HG02588 (cell line): ENCODE data around the gene GSDMA.

Experiments used
- ATAC-seq: cut with Tn5 transposase; IDR thresholded peaks from one replicate; pipeline ENCODE4 v1.9.1; 2021; ENCODE audit warnings: mild to moderate bottlenecking, moderate library complexity; ENCODE audit not compliant: unreplicated experiment

The GSDMA gene

DNA sequence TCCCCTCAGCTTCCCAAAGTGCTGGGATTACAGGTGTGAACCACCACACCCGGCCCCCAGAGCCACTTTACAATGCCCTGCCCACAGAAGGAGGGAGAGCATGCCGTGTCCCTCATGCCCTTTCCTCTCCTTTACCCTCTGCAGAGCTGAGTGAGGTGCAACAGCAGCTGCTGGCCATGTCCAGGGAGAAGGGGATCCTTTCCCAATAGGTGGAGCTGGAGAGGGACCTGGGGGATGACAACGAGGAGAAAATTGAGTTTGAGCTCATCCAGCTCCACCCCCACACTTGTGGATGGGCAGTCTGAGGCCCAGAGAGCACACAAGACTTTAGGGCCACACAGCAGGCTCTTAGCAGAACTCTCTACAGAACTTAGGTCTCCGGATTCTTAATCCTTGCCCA, 7.9 kb upstream of the GSDMA start:
- no peak for ATAC-seq

DNA sequence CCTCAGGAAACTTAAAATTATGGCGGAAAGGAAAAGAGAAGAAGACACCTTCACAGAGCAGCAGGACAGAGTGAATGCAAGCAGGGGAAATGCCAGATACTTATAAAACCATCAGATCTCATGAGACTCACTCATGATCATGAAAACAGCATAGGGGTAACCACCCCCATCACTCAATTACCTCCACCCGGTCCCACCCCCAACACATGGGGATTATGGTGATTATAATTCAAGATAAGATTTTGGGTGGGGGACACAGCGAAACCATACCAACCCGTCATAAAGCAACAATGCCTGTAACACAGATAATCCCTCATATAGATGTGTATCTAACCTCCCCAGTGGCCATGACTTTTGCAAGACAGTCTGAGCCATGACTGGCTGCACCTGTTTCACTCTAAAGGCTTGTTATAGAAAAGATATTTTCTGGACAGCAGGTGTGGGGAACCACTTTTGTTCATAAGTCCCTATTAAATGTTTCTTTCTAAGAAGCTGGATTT, 7.0 kb upstream of the GSDMA start:
- no peak for ATAC-seq

DNA sequence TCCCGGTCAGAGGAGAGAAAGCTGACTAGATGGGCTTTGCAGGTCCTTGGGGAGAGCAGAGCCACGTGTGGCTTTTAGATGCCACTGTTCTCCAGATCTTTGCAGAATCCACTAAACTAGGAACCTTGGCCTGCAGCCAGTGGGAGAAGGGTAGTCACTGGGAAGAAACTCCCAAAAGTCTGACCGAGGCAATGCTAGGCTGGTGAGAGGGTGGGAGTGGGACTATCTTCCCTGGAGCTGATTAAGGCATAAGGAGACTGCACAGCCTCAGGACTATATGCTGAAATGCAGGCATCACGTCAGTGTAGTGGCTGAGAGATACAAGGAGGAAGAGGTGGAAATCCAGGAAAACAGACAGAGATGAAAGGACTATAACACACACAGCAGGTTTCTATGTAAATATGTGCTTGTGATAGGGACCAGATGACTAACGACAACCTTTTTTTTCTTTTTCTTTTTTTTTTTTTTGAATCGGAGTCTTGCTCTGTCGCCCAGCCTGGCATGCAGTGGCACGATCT, 2.2 kb upstream of the GSDMA start:
- ATAC-seq = no peak

DNA sequence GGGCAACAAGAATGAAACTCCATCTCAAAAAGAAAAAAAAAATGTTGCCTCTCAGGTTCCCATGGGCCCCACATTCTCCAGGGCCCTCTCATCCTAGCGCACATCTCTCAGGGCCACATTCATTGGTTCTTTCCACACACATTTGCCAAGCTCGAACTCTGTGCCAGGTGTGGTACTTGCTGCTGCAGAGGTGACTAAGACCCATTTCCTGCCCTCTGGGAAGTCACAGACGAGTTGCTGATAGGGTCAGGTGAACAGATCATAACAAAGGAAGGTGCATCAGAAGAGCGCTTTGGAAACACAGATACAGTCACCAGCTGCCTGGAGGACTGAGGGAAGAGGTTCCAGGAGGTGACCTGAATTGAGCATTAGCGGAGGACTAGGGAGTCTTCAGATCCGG, 1.0 kb downstream of the GSDMA start:
- no peak for ATAC-seq

DNA sequence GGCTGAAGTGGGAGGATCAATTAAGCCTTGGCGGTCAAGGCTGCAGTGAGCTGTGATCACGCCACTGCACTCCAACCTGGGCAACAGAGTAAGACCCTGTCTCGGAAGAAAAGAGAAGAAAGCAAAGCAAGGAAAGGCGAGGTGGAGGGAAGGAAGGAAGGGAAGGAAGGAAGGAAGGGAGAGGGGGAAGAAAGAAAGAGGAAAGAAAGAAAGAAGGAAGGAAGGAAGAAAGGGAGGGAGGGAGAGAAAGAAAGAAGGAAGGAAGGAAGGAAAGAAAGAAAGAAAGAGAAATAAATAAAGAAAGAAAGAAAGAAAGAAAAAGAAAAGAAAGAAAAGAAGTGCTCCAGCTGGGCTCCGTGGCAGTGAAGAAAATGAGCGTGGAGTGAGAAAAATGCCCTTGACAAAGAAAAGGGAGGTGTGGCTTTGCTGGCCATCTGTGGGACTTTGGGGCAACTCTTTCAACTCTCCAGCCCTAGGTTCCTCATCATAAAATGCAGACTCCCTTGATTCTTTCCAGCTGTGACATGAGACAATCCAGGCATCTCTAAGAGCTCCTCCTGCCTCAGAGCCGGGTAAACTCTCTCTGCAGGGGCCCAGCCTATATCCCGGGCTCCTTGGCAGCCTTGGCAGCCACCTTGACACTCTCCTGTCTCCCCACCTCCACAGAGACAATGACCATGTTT, 2.4 kb downstream of the GSDMA start:
- no peak for ATAC-seq

DNA sequence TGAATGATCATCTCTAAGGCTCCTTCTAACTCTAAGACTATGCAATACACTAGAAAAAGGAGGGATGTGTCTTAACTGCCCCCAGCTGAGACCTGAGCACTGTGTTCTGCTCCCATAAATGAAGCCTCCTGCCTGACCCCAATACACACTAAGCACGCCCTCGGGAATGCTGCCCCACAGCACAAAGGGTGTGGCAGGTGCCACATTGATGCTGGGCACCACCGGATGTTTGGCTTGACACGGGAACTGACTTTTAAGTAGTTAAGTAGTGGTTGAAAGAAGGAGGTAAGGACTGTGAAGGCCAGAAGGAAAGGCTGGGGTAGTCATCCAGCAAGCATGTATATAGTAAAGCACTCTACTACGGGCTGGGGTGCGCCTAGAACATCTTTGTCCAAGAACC, 4.0 kb downstream of the GSDMA start:
- no peak for ATAC-seq

DNA sequence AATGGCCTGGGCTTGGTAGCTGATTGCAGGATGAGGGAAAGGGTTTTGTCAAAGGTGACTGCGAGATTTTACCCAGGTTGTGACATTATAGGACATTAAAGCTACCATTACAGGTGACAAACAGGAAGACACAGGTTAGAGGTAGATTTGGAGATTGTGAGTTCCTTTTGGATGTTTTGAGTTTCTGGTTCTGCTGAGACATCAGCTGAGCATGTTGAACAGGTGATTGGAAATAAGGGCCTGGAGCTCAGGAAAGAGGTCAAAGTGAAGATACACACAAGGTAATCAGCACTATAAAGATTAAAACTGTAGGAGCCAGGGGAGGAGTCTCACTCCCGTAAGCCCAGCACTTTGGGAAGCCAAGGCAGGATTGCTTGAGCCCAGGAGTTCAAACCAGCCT, 6.0 kb downstream of the GSDMA start:
- ATAC-seq = no peak

DNA sequence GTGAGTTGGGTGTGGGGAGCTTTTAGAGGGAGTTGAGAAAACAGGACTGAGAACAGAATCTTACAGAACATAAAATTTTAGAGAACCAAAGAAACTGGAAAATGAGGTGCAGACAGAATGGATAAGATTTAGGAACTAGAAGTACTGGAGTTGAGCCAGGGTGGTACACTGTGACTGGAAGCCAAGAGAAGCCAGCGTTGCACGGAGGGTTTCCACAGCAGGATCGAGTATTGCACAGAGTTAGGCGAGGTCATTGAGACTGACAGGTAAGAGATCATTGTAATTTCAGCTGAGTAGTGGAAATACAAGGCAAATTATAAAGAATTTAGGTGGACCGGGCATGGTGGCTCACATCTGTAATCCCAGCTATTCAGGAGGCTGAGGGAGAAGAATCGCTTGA, 6.6 kb downstream of the GSDMA start:
- no peak for ATAC-seq

DNA sequence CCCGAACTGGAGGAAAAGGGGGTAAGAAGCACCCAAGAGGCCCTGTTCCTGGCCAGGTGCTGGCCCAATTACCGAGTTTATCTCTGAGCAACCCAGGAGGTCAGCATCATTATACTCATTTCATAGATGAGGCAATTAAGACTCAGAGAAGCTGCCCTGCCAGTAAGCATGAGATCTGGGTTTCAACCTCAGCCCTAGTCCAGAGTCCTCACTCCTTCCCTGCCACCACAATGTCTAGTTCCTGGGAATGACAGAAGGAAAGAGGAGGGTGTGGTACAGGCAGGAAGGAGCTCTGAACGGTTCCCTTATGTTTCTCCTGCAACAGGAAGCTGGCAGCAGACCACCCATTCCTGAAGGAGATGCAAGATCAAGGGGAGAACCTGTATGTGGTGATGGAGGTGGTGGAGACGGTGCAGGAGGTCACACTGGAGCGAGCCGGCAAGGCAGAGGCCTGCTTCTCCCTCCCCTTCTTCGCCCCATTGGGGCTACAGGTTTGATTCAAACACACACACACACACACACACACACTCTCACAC, 7.4 kb downstream of the GSDMA start:
- ATAC-seq = no peak

DNA sequence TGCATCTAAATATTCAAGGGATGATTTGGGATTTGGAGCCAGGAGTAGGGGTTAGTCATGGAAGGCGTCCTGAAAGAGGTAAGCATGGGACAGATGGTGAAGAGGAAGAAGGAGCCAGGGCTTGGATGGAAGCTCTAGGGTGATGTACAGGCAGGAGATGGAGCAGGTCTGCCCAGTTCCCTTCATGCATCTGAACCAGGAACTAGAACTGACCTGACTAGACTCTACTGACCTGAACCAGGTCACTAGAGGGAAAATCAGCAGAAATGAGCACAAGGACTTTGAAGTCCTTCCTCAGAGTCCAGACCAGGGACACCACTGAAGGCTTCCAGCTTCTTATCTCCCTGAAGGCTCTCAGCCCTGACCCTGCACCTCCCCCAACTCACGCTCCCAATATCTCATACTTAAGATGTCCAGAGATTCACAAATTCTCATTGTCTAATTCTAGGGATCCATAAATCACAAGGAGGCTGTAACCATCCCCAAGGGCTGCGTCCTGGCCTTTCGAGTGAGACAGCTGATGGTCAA, 8.3 kb downstream of the GSDMA start:
- no peak for ATAC-seq

DNA sequence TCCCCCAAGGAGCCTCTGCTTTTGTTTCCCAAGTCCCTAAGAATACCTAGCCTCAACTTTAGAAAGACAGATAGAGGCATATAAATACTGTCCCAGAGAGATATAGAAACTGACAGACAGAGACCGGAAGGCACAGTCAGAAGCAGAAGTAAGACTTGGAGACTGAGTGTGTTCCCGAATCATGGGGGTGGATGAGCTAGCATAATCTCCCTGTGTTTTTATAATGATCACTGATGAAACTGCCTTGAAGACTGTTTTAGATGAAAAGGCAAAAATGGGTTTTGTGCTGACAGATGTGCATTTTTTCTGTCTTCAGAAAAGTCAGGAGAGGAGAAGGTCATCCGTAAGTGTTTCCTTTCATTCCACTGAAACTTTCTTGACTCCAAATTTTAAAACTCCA, 9.5 kb downstream of the GSDMA start:
- no peak for ATAC-seq

DNA sequence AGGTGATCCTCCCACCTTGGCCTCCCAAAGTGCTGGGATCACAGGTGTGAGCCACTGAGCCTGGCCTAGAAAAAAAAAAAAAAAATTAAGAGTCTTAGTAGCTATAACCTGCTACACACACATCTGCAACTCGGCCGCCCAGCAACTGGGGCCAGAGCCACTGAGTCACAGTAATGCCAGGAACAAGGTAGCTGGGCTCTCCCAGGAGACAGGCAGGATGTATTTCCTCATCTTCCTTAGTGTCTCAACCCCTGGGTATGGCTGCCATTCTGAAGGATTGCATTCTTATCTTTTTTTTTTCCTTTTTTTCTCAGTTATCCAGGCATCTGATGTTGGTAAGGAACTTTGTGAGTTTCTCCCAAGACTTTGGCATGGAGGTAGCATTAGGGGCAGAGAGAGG, 10.7 kb downstream of the GSDMA start:
- ATAC-seq = no peak

DNA sequence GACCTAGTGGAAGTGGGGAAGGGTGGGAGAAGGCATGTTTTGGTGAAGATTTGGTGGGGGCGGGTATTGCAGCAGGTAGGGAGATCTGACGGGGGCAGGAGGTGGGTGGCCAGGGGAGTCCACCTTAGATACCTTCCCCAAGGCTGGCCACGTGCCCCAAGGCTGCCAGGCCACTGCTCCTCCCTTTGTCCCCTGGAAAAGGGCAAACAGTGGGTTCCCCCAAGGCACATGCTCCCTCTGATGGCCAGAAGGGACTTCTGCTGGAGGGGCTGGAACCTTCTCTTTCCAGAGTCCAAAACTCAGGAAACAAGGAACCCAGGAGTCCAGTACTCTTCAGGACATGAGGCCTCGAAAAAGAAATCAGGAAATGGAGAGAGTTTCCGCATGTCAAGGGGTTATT, 11.6 kb downstream of the GSDMA start:
- no peak for ATAC-seq

DNA sequence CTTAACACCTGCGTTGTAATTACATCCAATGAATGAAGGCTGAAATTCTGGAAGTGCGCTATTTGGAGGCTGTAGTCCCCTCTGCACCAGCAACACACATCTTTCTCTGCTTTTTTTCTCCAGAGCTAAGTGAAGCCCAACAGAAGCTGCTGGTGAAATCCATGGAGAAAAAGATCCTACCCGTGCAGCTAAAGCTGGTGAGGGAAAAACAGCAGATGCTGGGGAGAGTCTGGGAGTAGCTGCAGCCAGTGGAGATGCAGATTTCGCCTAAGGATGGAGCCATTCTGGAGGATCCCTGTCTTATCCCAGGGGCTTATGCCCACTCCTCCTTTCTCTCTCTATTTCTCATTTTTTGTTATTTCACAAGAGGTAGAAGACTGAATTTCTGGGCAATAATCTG, 13.0 kb downstream of the GSDMA start:
- no peak for ATAC-seq

DNA sequence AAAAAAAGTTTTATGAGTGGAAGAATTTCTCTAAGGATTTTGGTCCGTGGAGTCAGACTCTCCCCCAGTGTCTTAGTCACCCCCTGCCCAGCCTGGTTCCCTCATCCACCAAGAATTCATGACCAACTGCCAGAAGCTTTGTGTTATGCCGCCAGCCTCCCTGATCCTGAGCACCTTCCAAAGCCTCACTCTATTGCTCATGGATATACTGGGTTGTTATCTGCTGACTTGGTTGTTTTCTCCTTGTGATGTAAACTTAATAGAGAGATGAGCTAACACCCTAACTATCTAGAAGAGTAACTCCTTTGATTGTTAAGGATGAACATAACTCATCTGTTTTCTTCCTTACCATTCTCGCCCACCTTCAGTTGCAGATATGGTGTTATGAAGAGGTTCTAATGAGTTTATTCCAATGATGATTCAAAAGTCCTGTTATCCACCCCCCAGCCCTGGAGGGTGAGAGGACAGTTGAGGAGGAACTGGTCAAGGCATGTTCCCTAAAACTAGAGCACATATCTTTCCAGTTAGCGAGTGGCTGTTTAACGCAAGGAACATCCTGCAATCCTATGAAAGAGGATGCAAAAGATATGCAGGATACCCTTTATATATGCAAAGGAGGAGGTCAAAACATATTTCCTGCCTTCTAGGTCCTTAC, 16.3 kb downstream of the GSDMA start:
- ATAC-seq = no peak

DNA sequence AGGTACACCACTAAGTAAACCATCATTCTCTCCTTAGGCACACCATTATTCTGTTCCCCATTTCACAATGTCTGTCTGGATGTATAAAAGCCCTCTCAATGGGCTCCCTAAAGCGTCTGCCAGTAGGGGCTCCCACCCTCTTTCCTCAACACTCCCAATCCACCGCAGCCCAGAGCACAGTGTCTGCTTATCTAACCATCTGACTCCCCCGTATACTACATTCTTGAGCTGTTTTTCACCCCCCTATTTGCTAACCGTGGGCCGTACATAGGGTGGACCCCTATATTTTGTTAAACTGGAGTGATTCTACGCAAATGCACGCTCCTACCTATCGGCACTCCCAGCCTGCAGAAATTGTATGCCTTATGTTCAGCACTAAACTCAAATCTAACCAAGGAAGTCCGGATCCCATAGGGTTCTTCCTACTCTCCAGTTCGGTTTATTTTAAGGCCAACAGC, 17.1 kb downstream of the GSDMA start:
- peak; percentile 5 for ATAC-seq

DNA sequence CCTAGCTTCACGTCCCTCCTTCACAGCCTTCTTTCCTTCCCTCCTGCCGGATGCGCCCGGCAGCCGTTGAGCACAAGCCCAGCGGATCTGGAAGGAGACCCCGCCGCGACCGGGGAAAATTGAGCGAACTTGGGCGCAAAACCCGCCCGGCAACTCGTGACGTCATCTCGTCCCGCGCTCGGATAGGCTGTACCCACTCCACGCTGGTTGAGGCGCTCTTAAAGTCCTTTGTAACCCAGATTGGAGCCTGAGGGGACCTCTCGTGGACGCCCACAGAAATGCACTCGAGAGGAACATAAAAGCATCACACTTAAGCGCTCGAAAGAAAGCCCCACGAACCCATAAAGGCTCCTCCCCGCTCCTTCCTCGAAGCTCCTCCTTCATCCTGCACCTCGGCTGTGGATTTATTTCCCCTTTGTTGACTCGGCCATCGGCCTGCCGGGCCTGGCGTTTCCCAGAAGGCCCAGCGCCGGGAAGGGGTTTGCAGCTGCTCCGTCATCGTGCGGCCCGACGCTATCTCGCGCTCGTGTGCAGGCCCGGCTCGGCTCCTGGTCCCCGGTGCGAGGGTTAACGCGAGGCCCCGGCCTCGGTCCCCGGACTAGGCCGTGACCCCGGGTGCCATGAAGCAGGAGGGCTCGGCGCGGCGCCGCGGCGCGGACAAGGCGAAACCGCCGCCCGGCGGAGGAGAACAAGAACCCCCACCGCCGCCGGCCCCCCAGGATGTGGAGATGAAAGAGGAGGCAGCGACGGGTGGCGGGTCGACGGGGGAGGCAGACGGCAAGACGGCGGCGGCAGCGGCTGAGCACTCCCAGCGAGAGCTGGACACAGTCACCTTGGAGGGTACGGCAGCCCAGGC, 17.8 kb downstream of the GSDMA start, which contains the start of gene PSMD3:
Gene PSMD3, plus strand, starts transcription at position 457 of the 856 bp plus-strand sequence. Its CDS starts 164 bp downstream, at position 621.
- peak; percentile 94 for ATAC-seq

DNA sequence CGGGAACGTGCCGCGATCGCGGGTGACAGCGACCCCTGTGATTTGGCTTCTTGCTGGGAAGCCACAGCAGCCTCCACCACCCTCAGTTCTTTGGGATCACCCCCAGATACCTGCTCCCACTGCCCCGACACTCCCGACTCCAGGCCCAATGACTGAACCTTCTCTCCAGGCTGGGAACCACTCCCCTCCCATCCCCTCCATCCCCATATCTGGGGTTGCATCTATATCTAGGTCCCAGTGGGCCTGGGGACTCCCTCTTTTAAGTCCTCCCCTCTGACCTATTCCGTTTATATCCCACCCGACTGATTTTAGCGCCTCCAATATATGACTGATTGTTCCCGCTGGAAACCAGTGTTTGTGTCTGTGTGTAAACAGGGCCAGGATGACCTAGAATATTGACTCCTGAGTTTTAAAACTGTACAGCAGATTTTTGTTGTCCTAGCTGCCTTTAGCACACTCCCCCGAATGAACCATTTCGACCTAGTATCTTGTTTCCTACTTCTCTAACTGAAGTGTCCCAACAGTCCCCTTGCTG, 18.5 kb downstream of the GSDMA start:
- no peak for ATAC-seq

DNA sequence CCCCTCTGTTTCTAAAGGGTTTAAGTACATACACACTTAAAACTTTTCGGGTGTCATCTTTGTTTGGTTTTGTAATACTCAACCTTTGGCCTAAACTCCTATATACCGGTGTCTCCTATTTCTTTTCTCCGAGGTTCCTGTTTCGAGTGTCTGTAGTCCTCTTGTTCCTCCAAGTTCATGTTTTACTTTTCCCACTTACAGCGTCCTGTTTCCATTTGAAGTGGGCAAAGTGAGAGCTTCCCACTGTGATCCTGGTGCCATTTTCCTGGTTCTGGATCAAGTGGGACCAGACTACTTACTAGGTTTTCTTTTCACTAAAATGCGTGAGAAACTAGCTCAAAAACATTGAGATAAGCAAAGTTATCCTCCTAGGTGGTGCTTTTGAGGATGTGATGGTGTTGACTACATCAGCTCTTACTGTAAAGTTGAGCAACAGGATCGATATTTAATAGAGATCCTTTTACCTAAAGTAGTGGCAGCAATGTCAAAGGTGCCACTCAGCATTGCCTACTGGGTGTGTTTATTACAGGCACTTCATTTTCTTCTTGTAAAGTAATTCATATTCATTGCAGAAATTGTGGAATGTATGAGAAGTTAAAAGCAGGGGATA, 19.1 kb downstream of the GSDMA start:
- ATAC-seq = no peak

DNA sequence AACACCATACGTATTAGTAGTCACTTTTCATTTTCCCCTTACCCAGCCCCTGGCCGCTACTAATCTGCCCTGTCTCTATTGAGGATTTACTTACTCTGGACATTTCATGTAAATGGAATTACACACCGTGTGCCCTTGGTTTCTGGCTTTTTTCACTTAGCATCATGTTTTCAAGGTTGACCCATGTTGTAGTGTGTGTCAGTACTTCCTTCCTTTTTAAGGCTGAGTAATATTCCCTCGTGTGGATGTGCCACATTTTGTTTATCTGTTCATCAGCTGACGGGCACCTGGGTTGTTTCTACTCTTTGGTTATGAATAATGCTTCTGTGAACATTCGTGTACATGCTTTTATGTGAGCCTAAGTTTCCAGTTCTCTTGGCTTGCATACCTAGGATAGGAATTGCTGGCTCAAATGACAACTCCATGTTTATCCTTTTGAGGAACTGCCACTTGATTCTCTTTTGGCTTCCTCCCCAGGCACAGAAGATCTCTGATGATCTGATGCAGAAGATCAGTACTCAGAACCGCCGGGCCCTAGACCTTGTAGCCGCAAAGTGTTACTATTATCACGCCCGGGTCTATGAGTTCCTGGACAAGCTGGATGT, 25.5 kb downstream of the GSDMA start:
- no peak for ATAC-seq
